ENCODE measurements around the gene RFX8. TPM values are rescaled to one million over a fixed set of nuclear protein-coding genes. Genes with fewer than 3 reads are reported as not detected.

The RFX8 gene
- total RNA-seq, 1 donor from 2014 or later = 0.65 TPM

DNA sequence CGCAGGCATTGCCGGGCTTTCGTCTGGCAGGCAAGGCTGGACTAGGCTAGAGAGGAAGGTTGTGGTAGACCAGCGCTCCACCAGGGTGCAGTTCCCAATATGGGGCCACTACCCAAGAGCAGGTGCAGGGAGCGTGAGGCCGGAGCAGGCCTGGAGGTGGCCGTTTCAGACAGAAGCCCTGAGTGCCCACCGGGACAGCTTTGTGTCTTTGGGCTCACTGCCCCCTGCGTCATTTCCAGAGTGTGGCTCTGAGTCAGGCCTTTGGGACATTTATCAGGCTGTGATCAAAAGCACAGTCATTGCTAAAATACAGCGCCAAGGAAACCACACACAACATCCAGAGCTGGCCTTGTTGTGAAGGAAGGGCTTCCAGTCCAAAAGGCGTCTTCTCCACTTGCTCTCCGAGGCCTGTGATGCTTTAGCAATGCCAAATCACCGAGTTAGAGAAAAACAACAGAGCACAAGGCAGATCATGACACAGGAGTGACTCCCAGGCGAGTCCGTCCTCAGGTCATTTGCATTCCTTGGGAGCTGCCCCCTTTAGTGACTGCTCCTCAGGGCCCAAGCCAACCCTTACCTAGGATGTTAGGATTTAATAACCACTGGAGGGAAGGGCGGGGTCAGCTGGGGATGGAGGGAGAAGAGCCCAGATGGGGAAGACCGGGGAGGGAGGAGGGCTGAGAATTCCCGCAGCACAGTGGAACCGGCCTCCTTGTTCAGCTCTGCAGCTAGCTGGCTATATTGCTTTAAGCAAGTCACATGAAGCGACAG lies 42.3 kb downstream of the RFX8 start:
- no peak for TF ChIP-seq CTCF (IDR thresholded peaks at IDR 0.05; ENCODE audit: unreplicated experiment)
- Mint-ChIP-seq H3K4me3 (no peak overlapping the region), H3K4me1 (peaks cover 29% of the 10 kb centered on the region), H3K27ac (no peak overlapping the region), H3K27me3 (ENCODE audit: low read depth) (no peaks in the 10 kb centered on the region), H3K36me3 (no peaks in the 10 kb centered on the region), H3K9me3 (no peaks in the 10 kb centered on the region)
- no peak for DNase-seq (ENCODE audit: low spot score in 2 of 2, unreplicated experiment in 2 of 2)

- peaks cover 29% of the 10 kb centered on the region for H3K4me1 Mint-ChIP-seq
Measured at GRCh38 chr2:101431486-101431885, 43.4 kb downstream of the RFX8 start.

DNA sequence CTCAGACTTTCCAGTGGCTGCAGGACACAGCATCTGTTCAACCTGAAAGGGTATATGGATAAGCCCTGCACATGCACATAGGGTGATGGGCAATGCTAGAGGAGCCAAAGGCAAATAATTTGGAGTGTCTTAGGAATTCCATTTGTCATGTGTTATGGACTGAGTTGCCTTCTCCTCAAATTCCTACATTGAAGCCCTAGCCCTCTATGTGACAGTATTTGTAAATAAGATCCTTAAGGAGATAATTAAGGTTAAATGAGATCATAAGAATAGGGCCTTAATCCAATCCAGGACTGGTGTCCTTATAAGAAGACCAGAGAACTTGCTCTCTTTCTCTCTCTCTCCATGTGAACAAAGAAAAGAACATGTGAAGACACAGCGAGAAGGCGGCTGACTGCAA lies 44.8 kb downstream of the RFX8 start:
- H3K27ac Mint-ChIP-seq = no peak overlapping the region
- H3K9me3 Mint-ChIP-seq = no peaks in the 10 kb centered on the region
- no peak overlapping the region for H3K4me3 Mint-ChIP-seq
- no peaks in the 10 kb centered on the region for H3K36me3 Mint-ChIP-seq
- TF ChIP-seq CTCF (IDR thresholded peaks at IDR 0.05; ENCODE audit: unreplicated experiment) = no peak
- H3K4me1 Mint-ChIP-seq = peaks cover 18% of the 10 kb centered on the region
- no peaks in the 10 kb centered on the region for H3K27me3 Mint-ChIP-seq (ENCODE audit: low read depth)
- no peak for DNase-seq (ENCODE audit: low spot score in 2 of 2, unreplicated experiment in 2 of 2)

More at GRCh38 chr2:101431486-101431885, 43.4 kb downstream of the RFX8 start:
- Mint-ChIP-seq H3K9me3 (no peaks in the 10 kb centered on the region), H3K27me3 (ENCODE audit: low read depth) (no peaks in the 10 kb centered on the region), H3K4me3 (no peak overlapping the region), H3K36me3 (no peaks in the 10 kb centered on the region), H3K27ac (no peak overlapping the region)
- TF ChIP-seq CTCF (IDR thresholded peaks at IDR 0.05; ENCODE audit: unreplicated experiment) = no peak
- DNase-seq (ENCODE audit: low spot score in 2 of 2, unreplicated experiment in 2 of 2) = no peak

DNA sequence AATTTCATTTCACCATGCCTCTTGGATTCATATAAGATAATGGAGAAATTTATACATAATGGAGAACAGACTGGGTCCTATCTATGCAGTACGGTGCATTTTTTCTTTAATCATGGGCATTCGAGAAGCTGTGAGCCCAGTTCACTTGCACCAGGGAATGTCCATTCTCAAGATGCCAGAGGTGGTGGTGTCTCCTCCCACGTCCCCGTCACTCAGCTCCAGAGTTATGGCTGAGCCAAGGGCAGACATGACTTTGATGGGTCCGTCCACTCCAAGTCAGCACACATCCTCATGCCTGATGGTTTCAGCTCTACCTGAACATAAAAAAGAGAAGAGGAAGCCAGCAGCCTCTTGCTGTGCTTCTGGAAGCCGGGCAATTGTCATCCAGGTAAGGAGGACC lies 45.5 kb downstream of the RFX8 start:
- Mint-ChIP-seq H3K27ac (no peak overlapping the region), H3K9me3 (no peaks in the 10 kb centered on the region), H3K4me3 (no peak overlapping the region), H3K4me1 (peaks cover 13% of the 10 kb centered on the region), H3K36me3 (no peaks in the 10 kb centered on the region), H3K27me3 (ENCODE audit: low read depth) (no peaks in the 10 kb centered on the region)
- TF ChIP-seq CTCF (IDR thresholded peaks at IDR 0.05; ENCODE audit: unreplicated experiment) = no peak
- DNase-seq (ENCODE audit: low spot score in 2 of 2, unreplicated experiment in 2 of 2) = no peak

DNA sequence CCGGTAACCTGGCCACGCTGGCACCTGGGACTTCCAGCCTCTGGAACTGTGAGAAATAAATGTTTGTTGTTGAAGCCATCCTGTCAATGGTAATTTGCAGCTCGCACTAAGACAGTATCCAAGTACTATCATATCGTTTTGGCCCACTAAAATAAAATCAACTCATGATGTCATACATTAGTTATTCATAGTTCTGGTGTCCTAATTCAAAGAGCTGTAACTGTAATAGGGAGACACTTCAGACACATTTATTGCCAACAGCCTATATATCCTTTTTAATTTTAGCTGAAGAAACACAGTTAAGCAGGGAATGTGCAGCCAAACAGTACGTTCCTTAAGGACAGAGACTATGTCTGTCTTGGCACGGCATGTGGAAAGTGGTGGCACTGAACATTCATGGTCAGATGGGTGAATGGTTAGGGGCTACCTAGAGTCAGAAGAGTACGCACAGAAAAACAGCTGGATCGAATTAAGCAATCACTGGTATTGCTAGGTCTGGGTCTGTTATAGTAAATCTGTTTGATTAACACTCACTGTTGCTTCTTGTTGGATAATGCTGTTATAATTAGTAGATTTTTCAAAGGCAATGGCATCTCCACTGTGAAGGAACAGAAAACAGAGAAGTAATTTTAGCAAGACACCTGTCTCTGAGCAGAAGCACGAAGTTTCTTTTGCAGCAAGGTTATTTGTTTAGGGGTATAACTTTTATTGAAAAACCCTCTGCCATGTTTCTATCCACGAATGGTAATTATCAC lies 46.3 kb downstream of the RFX8 start:
- H3K9me3 Mint-ChIP-seq = no peaks in the 10 kb centered on the region
- no peaks in the 10 kb centered on the region for H3K27me3 Mint-ChIP-seq (ENCODE audit: low read depth)
- DNase-seq (ENCODE audit: low spot score in 2 of 2, unreplicated experiment in 2 of 2) = no peak
- H3K27ac Mint-ChIP-seq = no peak overlapping the region
- no peak for TF ChIP-seq CTCF (IDR thresholded peaks at IDR 0.05; ENCODE audit: unreplicated experiment)
- H3K4me3 Mint-ChIP-seq = no peak overlapping the region
- H3K4me1 Mint-ChIP-seq = peaks cover 7% of the 10 kb centered on the region
- no peaks in the 10 kb centered on the region for H3K36me3 Mint-ChIP-seq

All from mesothelial cell of epicardium (in vitro differentiated cells).